ENCODE measurements around the gene ERMP1.
"Not testable (repeated sequence)": the region's sequence is repeated elsewhere in the genome, so short reads cannot be mapped to it uniquely, and the experiment has no call there.

ERMP1 gene

DNA sequence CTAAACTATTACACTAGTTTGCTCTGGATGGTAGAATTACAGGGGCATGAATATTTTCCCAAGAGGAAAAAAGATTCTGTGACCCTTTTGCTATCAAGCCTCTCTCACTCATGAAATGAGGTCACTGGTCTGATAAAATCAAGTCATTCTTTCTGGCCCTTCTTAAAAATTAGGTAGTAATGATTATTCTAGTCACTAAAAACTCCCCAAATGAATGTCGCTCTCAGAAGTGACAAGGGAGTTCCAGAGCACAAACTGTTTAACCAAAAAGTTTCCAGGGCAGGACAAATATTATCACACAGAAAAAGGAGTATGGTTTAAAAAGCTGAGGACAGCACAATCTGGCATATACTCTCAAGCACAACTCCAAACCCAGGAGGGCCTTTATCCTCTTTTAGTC is 12.5 kb downstream of the ERMP1 start:
- no peak for DNase-seq (ENCODE audit: low read depth, low spot score)

- no peak for DNase-seq (ENCODE audit: low read depth, low spot score)
These were observed 13.7 kb downstream of the ERMP1 start for GRCh38 chr9:5819174-5819573.

- DNase-seq (ENCODE audit: low read depth, low spot score), result no peak
These were observed 14.3 kb downstream of the ERMP1 start for GRCh38 chr9:5818424-5819142.

DNA sequence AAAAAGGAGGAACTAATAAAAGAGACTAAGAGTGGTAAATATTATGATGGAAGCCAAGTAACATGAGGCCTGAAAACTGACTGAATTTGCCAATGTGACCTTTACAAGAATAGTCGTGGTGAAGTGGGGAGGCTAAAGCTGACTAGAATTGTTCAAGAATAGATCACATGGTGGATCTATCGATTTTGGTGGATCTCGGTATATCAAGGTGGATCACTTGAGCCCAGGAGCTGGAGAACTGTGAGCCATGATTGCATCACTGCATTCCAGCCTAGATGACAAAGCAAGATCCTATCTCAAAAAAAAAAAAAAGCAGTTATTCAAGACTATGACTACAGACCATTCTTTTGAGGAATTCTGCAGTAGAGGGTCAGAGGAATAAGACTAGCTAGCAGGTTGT is 15.1 kb downstream of the ERMP1 start:
- DNase-seq (ENCODE audit: low read depth, low spot score), result no peak

DNA sequence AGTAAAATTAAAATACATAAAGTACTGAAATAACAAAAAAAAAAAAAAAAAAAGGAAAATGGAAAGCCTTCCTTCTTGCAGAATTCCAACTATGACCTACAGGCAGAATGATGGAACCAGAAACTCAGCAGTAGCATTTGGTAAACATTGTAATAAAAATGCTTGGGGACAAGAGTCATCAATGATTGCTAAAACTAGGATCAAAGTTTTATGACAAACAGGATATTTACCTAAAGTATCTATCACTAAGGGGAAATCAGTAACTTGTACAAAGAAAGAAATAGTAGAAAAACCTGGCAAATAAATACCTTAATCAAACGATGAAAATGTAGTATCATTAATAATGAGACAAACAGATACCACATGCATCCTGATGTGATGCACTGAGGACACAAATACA is 17.5 kb downstream of the ERMP1 start:
- no peak for DNase-seq (ENCODE audit: low read depth, low spot score)

- DNase-seq (ENCODE audit: low read depth, low spot score), result no peak
These were observed 19.1 kb downstream of the ERMP1 start for GRCh38 chr9:5813824-5814223.

- no peak for DNase-seq (ENCODE audit: low read depth, low spot score)
These were observed 21.2 kb downstream of the ERMP1 start for GRCh38 chr9:5811751-5812150.

GRCh38 chr9:5805478-5805877 is 27.4 kb downstream of the ERMP1 start:
- no peak for DNase-seq (ENCODE audit: low read depth, low spot score)

- DNase-seq (ENCODE audit: low read depth, low spot score), result no peak
These were observed 31.2 kb downstream of the ERMP1 start for GRCh38 chr9:5801739-5802113.

GRCh38 chr9:5800969-5801738 is 31.8 kb downstream of the ERMP1 start:
- no peak for DNase-seq (ENCODE audit: low read depth, low spot score)

GRCh38 chr9:5800378-5800777 is 32.5 kb downstream of the ERMP1 start:
- not testable (repeated sequence) for DNase-seq (ENCODE audit: low read depth, low spot score)

- DNase-seq (ENCODE audit: low read depth, low spot score), result no peak
These were observed 33.6 kb downstream of the ERMP1 start for GRCh38 chr9:5799314-5799713.

DNA sequence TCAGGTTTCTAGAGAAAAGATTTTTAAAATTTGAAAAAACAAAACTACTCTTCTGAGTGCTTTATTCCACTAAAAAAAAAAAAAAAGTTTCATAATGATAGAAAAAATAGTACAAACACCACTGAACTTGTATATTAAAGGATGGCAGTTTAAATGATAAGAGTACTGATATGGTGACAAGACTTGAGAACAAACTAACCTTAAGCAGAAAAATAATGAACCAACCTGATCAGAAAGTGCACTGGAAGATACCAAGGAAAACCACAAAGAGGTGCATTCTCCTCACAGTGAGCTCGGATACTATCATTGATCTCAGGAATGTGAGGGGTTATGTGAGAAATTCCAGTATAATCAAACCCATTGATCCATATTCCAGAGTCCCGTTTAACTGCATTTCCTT is 34.3 kb downstream of the ERMP1 start:
- DNase-seq (ENCODE audit: low read depth, low spot score), result no peak

- DNase-seq (ENCODE audit: low read depth, low spot score), result no peak
These were observed 36.6 kb downstream of the ERMP1 start for GRCh38 chr9:5796298-5796697.

DNA sequence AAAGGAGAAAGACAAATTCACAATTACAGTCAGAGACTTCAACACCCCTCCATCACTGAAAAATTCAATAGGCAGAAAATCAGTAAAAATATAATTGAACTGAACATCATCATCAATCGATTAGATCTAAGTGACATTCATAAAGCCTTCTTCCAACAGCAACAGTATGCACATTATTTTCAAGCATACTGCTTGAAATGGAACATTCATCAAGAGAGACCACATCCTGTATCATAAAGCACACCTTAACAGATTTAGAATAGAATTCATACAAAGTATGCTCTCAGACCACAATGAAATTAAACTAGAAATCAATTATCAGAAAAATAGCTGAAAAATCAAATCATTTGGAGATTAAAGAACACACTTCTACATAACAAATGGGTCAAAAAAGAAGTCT is 39.1 kb downstream of the ERMP1 start:
- DNase-seq (ENCODE audit: low read depth, low spot score), result no peak

- no peak for DNase-seq (ENCODE audit: low read depth, low spot score)
These were observed 41.0 kb downstream of the ERMP1 start for GRCh38 chr9:5791870-5792269.

DNA sequence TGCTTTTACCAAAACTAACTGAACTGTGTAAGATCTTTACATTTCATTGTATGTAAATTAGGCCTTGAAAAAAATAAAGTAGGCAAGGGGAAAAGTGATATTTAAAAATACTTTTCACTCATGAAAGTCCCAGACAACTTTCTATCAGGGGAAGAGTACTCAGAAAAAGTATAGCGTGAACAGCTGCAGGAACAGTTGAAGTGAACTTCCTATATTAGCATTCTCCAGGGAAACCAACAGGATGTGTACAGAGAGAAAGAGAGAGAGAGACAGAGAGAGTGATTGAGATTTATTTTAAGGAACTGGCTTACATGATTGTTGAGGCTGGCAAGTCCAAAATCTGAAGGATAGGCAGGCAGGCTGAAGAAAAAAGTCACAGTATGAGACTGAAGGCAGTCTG is 42.0 kb downstream of the ERMP1 start:
- no peak for DNase-seq (ENCODE audit: low read depth, low spot score)

DNA sequence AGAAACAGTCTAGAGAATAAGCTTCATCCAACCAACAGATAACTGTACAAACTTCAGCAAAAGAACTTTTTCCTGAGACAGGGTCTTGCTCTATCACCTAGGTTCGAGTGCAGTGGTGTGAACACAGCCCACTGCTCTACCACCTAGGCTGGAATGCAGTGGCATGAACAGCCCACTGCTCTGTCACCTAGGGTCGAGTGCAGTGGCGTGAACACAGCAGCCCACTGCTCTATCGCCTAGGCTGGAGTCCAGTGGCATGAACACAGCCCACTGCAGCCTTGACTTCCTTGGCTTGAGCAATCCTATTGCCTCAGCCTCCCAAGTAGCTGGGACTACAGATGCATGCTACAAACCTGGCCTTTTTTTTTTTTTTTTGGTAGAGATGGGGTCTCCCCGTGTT is 43.4 kb downstream of the ERMP1 start:
- DNase-seq (ENCODE audit: low read depth, low spot score), result no peak

GRCh38 chr9:5787759-5788302 is 45.1 kb downstream of the ERMP1 start:
- DNase-seq (ENCODE audit: low read depth, low spot score), result no peak

DNA sequence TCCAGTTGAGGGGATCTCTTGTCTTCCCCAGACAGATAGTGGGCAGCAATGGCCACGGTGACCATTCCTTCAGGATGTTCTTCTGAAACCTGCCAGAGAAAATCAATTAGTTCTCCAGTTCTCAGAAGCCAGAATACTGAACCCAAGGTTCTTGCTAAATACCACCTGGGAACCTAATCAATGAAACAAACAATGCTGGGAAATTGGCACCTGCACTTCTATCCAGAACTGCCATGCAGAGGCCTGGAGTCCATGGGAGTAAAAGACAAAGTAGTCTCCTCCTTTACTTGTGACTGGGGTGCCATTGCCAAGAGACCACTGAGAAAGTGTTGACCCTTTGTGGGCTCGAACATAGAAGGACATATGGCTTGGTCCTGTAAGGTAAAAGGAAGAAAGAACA is 45.7 kb downstream of the ERMP1 start:
- DNase-seq (ENCODE audit: low read depth, low spot score), result no peak

GRCh38 chr9:5786370-5787127 is 46.4 kb downstream of the ERMP1 start:
- no peak for DNase-seq (ENCODE audit: low read depth, low spot score)
